AML-193 (cell line): ENCODE measurements around the gene RNF144B.

ENCODE experiments used
- DNase-seq, 2 experiments: peaks; one replicate each; lab custom pipeline; 2025; lab: John Stamatoyannopoulos, UW

RNF144B gene

DNA sequence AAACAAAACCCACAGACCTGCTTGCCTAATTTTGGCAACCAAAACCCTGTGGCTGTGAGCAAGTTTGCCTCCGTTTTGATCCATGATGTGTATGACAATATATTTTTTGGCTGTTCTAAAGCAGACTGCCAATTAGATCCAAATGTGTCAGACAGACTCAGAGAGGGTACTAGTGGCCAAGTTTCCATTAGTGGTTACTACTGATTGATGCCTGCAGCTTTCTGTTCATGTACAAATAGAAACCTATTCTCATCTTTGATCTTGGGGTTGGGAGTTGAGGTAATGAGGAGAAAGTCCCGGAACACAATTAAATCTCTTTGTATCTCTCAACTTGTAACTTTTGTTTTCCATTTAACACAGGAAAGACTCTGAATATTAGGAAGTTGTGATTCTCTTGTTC is 100.9 kb downstream of the RNF144B start:
- DNase-seq, result no peak

DNA sequence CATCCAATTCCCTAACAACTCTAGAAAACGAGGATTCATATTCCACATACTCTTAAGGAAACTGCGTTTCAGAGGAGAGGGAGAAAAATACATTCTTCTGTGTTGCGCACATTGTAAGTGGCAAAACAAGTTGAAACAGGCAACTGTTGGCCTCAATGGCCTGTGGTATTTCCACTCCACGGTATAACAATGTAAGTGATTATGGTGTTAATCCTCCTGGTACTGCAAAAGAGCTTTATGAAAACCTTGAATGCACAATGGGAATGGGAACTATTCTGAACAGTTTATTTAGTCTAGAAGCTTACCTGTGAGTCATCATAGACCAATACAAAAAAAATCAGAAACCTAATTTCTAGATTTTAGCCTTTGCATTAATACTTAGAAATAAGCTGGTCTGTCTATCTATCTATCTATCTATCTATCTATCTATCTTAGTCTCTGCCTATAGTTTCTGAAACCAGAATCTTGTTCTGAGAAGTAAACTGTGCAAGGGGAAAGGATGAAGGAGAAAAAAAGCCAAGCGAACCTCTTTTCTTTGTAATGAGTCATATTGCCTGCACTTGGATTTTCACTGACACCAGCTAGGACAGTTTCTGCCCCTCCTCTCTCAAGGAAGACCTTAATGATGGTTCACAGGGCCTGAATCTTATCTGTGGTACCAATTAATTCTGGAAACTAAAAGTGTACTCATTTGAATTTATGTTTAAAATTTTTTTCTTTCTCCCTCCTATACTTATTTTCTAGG is 101.5 kb downstream of the RNF144B start:
- no peak for DNase-seq

DNA sequence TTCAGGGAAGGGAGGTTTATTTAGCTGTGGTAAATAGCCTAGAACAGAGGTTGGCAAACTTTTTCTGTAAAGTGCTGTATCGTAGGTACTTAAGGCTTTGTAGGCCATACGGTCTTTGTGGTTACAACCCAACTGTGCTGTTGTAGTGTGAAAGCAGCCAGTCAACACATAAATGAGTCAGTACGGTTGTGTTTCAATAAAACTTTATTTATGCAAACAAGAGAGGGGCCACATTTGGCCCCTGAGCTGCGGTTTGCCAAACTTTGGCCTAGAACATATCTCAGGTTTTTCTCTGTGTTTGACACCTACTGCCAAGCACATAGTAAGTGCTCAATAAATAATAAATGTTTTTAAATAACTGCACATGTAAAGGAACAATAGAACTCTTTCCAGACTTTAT is 102.2 kb downstream of the RNF144B start:
- DNase-seq, result no peak

DNA sequence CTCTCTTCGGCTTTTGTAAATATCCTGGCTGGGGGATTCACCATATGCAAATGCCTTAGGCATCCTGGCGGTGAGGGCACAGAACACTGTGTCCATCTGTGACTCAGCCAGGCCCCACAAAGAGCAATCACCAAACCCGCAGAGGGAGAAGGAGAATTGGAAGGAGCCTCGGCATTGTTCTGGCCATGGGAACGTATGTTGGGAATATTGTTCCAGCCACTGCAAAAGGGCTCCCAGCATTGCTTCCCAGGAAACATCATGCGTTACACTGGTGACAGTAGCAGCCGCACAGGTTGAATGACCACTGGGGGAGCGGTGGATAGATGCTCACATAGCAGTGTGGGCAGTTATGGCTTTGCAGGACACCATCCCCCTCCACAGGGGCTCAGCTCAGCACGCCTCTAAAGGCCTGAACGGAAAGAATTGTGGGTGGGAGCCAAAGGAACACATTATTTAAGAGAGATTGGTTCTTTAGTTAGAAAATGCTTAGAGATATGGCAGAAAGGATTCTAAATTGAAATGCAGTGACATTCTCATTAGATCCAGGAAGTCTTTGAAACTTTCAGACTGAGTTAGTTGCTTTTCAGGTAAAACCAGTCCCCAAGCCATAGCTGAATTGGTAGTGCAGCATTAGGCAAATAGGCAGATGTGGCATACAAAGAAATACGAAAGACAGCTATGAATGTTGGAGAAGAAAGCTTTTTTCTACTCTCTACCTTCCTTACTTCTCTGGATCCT is 104.3 kb downstream of the RNF144B start:
- no peak for DNase-seq

DNA sequence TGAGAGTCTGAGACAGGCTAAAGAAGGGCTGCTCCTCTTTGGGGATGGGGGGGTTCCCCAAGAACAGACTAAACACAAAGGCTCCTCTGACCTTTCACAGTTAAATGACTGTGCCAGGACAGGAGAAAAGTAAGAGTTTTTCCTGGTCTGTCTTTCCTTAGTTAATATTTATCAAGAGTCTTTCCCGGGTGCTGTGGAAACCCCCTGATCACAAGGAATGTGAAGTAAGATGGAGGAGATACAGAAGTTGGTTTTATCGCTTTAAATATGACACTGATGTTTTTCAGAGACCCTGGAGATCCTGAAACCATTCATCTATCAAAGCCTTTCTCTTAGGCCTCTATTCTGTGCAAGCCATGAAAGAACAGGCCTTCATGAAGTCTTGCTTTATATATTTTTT is 105.8 kb downstream of the RNF144B start:
- no peak for DNase-seq

DNA sequence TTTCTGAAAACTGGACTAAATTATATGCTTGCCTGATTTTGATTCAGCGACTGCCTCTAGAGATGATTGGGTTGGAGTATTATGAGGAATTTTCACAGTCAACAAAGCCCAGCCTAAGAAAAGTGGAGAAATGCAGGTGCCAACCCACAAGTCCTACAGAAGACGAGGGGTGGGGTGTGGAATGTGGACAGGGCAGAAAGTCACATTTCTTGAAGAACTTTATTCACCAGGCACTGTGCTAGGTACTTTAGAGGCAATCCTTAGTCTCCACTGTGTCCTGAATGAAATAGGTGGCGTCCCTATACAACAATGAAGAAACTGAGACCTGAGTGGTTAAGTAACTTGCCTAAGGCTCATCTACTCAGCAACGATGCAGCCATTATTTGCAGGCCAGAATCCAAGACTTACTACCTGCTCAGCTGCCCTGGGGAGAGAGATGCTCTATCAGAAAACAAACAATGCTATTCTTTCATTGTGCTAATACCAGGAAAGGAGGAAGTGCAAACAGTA is 106.3 kb downstream of the RNF144B start:
- no peak for DNase-seq

DNA sequence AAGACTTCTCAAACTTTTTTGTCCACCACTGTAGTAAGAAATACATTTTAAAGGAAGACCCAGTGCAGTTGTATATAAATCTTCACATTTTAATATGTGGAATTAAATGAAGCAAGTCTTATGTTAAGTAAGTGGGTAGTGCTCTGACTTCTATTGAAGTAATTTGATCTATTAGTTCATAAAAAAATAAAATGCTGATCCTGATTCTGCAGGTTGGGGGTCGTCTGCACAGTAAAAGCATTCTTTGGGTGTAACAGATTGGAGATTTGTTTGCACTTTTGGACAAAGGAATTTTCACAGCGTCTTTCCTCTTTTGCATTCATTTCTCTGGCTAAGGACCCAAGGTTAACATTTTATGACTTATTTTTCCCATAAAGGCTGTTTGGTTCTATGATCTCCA is 106.8 kb downstream of the RNF144B start:
- DNase-seq, result no peak

DNA sequence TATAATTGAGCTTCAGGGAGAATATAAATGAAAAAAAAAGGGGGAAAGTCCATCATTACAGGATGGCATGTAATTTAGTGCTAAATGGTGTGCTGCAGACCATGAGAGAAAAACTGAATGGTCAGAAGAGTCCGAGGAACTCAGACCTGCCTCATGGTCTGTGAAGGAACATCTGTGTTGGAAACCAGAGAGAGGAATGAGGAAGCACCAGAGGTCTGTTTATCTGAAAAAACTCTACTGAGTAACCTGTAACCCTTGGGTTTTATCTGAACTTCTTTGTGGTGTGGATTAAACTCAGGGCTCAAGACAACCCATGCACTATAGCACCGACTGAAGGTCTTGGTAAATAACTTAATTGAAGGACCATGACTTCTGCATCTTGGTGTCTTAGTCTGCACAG is 108.1 kb downstream of the RNF144B start:
- DNase-seq, result no peak

DNA sequence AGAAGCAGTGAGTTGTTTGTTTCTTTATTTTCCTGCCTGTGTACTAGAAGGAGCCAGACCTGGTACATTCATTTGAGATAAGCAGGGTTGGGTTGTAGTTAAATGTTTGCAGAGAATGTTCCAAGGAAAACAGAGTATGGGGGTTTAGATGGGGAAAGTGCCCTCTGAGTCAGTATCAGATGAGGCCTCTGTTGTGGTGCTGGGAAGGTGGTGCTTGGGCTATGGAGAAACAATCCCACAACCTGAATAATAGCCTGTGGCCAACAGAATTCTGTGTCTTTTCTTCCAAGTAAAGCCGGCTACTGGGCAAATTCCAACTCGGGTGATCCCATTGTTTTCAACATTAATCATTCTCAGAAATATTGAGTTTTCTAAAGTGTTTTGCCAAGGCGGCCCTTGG is 109.3 kb downstream of the RNF144B start:
- no peak for DNase-seq

DNA sequence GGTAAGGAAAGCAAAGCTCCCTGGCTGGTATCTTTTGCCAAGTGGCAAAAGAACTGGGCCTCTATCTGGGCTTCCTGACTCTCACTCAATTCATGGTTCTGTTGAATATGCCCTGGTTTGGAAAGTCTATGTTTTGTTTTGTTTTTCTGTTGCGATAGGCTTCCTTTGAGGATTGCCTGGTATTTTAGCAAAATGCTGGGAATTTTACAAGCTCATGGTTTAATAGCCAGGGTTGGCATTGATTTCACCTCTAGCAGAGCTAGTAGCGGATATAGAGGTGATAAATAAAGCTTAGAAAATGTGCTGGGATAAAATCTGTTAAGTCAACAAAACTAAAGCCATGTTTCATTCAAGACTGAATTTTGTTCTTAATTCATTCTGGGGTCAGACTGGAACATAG is 109.9 kb downstream of the RNF144B start:
- no peak for DNase-seq

DNA sequence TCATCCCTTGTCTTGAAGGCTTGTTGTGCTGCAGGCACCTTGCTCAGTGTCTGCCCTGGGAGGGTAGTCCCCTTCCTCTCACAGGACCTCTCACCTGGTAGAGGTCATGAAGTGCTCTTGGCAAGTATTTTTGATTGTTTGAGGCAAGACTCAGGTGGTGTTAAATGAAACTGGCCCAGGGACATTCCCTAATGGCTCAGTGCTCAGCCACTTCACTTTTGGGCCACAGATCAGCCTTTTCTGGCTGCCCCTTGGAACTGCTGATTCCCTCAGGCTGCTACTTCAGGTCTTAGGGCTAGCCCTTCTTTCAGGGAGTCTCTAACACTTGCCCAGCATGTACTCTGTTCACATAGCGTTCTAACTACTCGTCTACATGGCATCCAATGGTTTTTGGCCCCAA is 111.3 kb downstream of the RNF144B start:
- no peak for DNase-seq

DNA sequence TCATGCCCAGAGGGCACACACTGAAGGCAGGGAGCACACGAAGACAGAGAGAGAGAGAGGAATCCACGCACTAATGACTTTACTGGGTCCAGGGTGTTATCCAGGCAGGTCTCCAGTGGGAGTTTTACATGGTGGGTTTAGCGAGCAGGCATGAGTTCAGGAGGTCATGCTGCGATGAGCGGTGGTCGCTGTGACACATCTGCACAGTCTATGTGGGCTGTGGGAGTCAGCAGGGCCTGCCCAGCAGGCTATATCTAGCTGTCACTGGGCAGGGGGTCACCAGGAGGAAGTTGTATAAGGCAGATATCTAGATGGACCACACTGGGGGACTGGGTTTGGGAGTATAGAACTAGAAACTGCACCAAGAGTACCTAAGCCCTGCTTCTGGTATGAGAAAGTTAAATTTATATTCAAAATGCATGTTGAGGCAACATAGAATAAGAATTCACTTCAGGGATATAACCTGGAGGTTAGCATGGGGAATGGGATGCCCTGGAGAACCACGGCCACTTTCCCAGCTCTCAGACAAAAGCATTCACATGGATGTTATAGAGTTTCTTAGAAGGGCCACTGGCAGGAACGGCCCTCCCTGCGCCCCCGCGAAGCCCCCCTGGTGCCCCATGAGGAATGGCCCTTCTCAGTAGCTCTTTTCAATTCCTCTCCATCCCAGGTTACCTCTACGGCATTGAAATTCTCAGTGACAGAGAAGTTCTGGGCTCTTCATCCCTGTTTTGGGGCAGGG is 113.9 kb downstream of the RNF144B start:
- no peak for DNase-seq

DNA sequence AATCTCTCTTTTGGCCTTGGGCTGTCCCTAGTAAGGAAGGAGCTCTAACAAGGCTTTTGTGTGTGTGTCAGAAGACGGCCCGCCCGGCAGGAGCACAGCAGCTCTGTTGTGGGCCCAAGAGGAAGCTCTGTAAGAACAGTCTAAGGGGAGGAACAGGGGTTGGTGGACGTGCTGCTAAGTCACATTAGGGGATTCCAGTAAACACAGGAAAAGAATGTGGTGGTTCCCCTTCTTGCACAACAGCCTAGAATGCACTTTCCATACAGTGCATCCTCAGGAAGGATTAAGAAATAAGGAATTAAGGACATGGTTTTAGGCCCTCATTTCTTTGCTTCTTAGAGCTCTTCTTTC is 114.5 kb downstream of the RNF144B start:
- DNase-seq, result peak in 1 of 2 experiments; percentile 20

DNA sequence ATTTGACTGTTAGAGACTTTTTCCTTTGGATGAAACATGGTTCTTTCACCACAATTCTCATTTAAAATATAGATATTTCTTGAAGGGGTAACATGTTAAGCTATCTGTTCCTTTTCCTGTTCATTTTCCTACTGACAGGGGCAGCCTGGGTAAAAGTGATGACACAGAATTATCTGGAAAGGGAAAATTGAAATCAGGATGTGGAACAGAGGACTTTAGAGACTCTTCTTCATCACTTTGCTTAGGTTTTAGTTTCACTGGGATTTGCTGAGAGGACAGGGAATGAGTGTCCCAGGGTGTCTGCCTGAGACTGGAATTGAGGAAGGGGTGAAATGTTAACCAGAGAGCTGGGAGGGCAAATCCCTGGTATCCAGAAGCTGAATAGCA is 116.0 kb downstream of the RNF144B start:
- no peak for DNase-seq

DNA sequence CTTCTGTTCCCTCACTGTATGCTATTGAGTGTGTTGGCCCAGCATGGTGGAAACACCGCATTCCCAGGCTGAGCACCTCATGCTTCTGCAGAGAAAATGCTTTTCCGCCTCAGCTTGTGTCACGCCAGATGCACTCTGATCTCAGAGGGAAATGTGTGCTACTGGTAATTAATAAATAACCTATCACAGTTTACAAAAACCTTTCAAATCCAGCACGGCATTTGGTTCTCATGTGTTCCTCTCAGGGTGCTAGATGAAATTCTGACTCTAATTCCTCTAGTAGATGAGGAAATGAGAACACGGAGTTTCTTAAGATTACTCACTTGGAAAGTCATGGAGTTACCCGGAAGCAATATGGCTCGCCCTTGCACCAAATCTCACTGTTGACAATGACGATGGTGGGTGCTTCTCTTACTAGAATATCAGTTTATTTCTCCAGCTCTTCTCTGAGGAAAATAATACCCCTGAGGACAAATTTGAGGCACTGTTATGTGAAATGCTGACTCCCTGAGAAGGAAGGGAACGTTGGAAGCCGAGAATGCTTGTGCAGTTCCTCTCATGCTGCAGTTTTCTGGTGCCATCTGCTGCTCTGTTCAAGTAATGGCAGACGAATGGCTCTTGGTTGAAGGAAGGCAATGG is 116.6 kb downstream of the RNF144B start:
- DNase-seq, result peak; percentile 60 to 75

DNA sequence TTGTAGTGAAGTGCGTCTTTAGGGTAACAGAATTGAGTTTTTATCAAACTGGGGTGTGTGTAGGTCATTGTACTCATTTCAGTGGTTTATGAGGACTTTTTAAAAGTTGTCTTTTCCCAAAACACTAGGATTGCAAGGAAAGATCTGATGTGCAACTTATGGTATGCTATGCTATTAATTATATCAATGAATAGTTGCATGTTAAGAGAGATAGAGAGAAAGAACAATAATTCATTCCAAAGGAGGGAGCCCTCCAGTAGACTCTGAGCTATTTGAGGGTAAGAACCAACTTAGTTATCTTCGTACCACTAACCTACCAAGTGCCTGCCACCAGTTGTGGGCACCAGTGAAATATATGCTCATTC is 117.1 kb downstream of the RNF144B start:
- DNase-seq, result no peak

DNA sequence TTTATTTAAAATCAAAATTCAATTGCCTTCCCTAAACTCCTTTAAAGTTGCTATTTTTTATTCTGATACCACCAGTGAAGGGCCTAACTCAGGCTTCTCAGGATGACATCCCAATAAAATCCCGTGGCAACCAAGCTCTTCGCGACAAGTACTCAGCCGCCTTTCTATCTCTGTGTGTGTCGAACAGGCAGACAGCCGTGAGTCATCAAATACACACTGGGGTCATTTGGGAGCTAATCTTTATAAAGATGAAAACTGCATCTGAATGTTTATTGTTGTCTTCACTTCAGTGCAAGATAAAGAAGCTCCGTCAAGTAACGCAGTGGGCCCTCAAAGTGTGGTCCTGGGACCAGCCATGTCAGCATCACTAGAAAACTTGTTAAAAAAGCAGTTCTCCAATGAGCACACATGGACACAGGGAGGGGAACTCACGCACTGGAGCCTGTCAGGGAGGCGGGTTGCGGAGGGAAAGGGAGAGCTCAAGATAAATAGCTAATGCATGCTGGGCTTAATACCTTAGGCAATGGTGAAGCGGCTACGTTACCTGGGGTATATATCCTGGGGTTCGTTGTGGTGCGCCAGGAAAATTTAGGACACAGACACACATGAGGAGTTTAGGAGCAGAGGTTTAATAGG is 119.3 kb downstream of the RNF144B start:
- DNase-seq, result no peak

DNA sequence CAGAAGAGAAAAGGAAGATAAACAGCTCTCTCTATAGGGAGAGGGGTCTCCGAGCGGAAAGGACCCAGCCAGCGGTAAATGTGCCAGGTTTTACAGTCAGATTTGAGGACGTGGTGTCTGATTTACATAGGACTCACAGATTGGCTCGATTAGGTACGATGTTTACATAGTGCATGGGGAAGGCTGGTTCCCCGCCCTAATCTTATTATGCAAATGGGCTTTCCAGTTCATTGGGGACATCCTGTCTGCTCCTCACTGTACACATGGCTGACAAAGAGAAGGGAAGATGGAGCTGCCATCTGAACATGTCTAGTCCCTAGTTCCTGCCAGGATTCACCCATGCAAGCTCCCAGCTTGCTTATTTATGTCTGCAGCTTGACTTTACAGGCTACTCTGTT is 119.9 kb downstream of the RNF144B start:
- DNase-seq, result no peak

DNA sequence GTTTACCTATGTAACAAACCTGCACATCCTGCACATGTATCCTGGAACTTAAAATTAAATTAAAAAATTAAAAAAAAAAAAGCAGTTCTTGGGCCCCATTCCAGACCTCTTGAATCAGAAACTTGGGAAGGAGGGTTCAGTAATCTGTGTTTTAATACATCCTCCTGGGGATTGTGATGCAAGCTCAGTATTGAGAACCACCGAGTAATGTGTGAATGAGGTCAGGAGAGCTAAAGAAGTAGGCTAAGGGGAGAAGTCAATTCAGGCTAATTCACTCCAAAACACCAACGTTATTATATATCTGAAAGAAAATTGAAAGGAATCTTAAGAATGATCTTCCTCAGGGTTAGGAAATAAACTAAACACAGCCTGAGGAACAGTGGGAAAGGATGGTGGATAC is 120.4 kb downstream of the RNF144B start:
- DNase-seq, result no peak

DNA sequence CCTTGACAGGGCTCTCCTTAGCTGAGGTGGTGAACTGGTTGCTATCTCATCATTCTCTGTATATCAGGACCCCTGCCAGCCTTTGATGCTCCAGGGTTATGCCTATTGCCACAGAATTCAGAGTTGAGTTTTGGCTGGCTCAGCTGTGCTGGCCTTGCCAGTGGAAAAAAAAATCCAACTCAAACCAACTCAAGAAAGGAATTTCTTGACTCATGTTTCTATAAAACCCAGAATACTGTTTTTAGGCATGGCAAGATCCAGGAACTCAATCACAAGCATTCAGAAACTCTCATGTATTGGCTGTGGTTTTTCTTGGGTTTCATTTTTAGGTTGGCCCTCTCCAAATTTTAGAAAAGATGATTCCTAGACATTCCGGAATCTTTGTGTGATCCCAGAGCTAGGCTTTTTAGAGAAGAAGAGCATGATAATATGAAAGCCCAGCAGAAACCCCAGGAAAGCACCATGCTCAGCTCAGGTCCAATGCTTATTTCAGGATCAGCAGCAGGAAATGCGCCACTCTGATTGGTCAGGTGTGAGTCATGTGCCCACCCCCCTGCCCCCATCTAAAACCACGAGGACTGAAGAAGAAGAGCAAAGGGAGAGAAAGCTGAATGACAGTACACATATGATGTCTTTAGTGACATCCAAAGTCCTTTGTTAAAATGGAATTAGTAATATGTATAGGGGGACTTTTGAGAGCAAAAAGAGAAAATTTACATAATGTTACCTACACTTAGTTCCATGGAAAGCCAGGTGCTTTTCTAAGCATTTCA is 122.9 kb downstream of the RNF144B start:
- no peak for DNase-seq

DNA sequence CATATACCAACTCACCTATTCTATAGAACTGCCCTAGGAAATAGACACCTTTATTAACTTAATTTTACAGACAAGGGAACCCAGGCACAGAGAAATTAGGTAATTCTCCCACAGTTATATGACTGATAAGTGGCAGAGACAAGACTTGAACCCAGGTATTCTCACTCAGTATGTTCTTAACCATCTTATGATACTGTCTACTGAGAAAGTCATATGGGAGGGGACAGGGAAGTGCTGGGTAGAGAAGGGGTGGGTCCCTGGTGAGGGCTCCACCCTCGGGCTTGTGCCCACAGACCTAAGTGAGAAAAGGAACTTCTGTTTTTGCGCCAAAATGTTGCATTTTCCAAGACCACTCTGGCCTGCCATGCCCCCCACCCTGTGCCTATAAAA is 123.5 kb downstream of the RNF144B start:
- DNase-seq, result no peak
